HG03135 (cell line): Measurements from ENCODE around the gene RNF130.
"Not testable (repeated sequence)": the region's sequence is repeated elsewhere in the genome, so short reads cannot be mapped to it uniquely, and the experiment has no call there.

Experiments
- ATAC-seq: cut with Tn5 transposase; IDR thresholded peaks from one replicate; pipeline ENCODE4 v1.9.1; 2021; ENCODE audit warnings: mild to moderate bottlenecking, moderate library complexity; ENCODE audit not compliant: unreplicated experiment

Gene RNF130

DNA sequence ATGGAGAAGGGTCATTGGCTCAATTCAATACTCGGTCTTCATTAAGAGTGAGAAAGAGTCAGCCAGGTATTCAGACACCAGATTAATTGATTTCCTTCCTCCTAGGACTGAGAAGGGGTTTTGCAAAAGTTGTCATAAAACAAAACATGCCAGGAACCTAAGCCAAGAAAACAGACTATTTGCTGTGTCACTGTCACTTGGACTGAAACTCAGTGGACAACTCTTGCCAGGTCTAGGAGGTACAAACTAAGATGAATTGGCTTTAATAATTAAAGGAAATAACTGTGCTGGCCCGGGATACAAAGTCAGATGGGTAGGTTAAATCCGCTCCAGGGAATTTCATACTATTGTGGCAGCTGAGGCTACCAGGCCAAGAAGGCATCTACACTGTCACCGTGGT is 92.8 kb downstream of the RNF130 start:
- ATAC-seq: no peak

DNA sequence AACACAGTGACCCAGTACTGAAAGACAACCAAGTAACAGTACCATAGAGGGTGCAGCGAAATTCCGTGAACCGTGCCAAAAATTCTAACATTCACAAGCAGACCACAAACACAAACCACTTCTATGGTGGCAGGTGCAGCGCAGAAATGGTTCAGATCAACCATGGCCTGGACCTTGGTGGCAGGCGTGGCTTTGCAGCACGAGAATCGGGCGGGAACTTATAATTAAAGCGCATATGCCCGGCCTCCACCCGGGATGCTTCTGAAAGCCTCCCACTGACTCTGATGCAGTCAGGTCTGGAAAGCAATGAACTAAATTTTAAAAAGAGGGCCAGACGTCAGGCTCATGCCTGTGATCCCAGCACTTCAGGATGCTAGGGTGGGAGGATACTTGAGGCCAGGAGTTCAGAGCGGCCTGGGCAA is 95.8 kb downstream of the RNF130 start:
- no peak for ATAC-seq

DNA sequence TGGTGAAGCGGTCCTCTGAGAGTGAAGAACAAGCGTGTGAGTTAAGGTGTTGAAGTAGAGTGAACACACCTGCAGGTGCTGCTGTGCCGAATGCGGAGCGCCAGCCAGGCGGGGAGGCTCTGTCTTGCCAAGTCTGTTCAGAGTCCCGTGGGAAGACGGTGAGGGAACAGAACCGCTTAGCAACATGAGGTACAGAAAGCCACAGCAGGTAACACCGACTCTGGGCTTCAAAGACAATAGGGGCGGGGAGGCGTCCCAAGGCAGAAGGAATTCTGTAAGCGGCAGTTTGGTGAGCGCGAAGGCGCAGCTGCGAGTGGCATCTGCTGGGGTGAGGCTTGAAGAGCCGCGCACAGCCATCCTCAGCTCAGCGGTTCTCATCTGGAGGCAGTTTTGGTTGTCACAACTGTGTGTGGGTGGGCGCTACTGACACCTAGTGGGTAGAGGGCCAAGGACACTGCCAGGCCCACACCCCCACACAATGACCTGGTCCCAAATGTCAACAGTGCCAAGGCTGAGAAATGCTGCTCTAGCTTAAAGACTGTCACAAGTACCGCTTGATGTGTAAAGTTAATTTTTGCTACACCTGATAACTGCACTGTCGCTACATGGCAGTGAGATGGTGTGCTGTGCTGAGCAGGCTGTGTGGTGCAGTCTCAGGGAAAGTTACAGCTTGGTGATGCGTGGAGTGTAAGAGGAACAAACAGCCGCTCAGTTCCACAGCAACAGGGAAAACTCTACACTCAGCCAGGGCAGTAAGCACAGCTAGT is 96.4 kb downstream of the RNF130 start:
- ATAC-seq: peak; percentile 62

DNA sequence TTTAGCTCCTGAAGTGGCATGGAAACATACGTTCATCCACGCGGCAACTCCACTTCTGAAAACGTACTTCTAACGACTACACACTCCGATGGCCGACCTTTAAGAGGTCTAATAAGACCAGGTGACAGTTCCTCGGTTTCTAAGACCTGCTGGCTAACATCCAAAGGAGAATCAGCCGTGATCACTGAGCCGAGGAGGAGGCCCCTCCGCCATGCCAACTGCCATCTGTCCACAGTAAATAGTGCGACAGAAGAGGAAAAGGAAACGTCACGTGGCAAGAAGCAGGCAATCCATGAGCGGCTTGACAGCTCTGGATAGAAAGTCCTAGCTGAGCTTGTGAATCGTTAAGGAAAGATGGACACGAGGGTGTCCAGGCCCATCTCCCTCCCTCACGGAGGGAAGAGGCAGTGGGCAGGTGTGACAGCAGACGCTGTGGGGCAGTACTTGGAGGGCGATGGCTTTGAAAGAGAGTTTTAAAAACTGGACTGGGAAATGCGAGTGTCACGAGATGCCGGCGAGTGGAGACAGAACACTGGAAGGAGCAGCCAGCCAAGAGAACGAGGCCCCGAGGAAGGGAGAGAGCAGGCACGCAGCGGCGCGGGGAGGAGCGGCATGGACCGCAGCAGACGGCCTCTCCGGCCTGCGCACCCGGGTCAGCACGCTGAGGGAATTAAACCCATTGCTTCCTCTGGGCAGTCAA is 97.2 kb downstream of the RNF130 start:
- ATAC-seq: no peak

DNA sequence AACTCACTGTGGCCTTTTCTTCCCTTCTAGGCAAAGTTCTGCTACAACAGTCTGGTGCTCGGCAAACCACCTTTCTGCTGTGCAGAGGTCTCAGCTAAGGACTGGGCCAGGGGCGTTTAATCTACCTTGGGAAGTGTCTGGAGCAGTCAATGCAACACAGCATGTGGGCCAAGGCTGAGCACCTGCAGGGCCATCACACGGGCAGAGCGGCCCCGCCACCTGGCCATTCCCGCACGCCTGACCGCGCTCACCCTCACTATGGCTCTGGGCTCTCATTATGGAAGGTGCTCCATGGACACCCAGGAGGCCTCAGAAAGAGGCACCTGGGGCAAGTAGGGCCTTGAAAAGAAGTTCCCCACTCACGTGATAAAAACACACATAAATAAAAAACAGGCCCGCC is 98.2 kb downstream of the RNF130 start:
- no peak for ATAC-seq

DNA sequence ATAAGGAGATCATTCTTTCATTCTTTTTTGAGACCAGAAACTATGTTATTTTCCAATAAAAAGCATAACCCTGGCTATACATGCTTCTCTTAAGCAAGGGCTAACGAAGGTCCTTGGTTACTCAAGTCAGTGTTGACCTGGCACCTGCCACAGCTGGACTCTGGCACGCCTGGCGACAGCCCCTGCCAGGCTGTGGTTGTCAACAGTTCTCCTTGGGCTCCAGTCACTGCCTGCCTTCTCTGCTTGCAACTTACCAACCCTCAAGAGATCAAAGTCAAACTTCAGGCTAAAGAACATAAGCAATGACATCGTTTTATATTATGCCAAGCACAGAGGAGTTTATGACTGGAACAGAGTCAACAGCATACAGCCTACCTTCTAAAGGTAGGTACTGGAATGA is 102.4 kb downstream of the RNF130 start:
- no peak for ATAC-seq

DNA sequence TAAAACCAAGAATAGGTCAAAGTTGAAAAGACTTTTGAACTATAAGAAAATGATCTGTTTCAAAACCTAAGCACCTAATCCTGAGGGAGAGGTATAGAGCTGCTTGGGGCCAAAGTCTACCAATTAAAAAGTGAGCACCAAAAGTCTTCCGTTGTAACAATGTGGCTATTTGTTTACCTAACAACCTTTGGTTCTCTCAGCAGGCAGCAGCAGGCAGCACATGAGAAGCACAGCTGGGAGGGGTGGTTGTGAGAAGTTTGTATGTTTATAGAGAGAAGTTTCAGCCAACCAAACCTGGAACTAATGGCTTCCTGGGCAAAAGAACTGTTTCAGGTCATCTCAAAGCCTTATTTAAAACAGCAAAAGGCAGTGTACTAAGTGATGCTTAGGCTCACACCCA is 104.1 kb downstream of the RNF130 start:
- ATAC-seq: no peak

DNA sequence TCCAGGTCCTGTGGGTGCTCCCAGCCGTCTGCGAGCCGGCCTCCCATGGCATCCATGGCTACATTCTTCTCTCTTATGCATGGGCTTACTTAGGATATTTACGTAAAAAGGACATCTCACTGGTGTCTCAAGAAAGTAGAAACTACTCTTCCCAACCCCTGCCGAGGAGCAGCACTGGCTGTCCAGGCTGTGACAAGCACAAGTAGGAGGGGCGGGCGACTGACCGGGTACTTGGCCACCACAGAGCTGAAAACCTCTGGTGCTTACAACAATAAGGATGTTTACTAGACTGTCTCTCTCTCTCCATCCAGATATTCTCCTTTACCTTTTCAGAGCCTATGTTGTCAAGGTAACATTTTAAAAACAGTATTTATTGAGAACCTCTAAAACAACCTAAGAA is 107.5 kb downstream of the RNF130 start:
- ATAC-seq: no peak

DNA sequence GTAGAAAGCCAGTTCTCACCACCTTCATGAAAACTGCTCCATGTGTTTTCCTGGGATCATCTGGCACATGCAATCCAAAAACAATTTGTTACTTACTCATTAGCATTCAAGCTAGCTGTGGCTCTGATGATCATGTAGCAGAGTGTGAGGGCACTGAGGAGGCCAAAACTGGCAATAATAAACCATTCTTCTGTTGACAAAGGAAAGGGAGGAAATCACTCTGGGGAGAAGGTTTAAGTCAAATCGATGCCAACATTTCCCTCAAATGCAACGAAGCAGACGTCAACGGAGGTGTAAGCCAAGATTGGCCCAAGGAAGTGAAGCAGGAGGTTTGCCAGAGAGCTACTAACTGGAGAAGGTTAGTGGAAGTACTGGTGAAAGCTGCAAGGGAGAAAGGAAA is 108.2 kb downstream of the RNF130 start:
- ATAC-seq: no peak

DNA sequence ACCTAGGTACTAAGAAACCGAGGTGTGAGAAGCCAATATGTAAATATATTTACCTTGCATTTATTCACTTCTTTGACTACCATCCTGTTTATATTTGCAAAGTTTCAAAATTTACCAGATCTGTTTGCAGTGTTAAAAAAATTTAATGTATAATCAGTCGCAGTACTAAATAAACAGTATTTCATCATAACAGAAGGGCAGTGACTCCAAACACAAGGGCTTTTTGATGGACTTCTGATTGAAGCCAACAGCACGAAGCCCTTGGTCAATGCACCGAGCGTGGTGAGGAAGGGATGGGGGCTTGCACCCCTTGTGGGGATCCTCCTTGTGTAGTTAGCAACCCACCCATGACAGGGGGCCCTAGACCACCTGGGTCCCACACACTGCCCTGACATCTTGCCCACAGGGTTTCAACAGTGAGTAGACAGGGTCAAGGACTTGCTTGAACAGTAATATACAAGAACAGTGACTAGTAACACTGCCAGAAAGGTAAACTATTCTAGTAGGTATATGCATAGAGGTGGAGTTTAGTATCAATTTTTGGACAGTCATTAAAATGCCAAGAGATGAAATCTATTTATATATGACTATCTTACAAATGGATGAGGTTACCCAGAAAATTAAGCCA is 111.2 kb downstream of the RNF130 start:
- no peak for ATAC-seq

DNA sequence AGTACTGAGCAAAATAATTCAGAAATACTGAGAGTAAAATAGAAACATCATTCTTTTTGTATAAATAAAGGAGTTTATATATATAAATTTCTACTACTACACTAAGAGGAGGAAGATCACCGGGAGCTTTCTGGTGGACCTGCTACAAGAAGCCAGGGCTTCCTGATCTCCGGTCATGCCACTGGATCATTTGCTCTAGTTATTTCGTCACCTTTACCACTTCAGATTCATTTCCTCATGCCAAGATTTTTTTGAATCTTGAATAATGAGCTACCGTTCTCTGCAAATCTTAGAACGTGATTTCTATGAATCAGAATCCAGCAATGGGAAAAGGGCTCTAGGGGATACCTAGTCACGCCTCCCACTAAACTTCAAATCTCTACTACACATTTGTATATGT is 111.9 kb downstream of the RNF130 start:
- ATAC-seq: no peak

DNA sequence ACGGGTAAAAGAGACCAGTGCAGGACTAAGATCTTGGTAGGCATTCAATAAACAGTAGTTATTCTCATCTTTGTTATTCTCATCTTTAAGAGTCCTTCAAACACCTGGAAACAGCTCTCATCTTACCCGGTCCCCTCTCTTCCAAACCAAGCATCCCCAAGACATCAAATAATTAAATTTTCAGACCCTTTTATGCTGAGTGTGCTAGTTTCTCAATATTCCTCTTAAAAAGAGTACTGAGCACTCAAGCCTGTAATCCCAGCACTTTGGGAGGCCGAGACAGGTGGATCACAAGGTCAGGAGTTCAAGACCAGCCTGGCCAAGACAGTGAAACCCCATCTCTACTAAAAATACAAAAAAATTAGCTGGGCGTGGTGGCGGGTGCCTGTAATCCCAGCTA is 112.4 kb downstream of the RNF130 start:
- ATAC-seq: not testable (repeated sequence)

DNA sequence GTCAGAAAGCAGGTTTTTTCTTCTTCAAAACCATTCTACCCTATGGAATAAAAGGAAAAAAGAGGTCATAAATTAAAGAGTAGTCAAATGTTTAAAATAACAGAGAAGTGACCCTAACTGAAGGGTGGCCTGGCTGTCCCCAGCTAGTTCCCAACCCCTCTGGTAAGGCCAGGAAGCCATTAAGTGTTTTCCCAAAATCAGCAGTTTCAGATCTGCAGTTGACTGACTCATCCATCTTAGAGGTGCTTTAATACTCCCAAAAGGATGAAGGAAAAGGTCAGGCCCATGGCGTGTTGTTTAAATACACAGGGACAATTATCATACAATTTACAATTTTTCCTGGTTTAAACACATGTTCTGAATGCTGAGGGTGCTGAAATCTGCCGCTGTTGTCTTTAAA is 115.9 kb downstream of the RNF130 start:
- ATAC-seq: no peak

DNA sequence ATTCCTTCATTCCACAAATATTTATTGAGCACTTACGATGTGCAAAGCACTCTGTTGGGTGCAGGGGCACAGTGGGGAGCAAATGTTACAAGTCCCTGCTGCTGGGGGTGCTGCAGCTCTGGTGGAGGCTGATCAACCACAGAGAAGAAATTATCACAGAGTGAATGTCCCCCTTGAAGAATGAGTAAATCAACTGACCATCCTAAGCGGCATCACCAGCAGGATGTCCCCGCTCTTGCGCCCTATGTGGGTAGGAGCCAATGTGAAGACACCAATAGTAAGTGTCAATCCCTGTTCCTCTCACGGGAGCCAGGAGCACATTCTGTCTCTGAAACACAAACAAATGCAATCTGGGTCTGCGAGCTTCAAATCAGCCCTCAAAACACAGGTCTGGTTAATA is 116.5 kb downstream of the RNF130 start:
- no peak for ATAC-seq

DNA sequence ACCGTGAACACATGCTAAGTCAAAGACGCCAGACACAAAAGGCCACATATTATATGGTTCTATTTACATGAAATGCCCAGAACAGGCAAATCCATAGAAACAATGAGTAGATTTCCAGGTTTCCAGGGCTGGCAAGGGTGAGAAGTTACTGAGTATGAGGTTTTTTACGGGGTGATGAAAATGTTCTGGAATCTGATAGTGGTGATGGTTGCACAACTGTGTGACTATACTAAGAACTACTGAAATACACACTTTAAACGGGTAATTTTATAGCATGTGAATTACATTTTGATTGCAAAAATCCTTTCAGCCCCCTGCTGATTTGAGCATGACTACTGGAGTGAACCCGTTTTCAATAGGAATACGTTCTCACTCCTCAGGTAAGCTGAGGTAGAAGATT is 117.1 kb downstream of the RNF130 start:
- no peak for ATAC-seq

DNA sequence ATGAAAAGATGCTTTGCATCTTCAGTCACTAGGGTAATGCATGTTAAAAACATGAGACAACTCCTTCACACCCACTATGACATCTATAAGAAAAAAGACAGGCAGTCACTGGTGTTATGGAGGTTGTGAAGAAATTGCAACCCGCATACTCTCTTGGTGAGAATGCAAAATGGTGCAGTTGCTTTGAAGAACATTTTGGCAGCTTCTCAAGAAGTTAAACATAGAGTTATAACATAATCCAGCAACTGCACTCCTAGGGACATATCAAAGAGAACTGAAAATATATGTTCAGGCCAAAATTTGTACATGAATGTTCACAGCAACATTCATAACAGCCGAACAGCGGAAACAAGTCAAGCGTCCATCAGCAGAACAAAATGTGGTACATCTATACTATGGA is 117.6 kb downstream of the RNF130 start:
- ATAC-seq: no peak

DNA sequence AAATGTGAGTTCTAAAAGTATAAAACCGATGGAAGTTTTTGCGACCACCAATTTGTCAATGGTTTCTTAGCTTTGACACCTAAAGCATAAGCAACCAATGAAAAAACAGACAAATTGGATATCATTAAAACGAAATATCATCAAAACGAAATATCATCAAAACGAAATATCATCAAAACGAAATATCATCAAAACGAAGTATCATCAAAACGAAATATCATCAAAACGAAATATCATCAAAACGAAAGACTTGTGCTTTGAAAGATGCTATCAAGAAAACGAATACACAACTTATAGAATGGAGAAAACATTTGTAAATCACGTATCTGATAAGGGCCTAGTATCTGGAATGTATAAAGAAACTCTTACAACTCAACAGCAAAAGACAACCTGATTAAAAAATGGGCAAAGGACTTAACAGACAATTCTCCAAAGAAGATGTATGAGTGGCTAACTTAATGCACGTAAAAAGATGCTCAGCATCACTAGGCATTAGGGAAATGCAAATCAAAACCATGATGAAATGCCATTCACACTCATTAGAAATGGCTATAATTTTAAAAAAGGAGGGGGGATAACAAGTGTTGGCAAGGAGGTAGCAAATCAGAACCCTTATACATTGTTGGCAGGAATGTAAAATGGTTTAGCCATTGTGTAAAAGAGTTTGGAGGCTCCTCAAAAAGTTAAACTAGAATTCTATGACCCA is 134.4 kb downstream of the RNF130 start:
- no peak for ATAC-seq

DNA sequence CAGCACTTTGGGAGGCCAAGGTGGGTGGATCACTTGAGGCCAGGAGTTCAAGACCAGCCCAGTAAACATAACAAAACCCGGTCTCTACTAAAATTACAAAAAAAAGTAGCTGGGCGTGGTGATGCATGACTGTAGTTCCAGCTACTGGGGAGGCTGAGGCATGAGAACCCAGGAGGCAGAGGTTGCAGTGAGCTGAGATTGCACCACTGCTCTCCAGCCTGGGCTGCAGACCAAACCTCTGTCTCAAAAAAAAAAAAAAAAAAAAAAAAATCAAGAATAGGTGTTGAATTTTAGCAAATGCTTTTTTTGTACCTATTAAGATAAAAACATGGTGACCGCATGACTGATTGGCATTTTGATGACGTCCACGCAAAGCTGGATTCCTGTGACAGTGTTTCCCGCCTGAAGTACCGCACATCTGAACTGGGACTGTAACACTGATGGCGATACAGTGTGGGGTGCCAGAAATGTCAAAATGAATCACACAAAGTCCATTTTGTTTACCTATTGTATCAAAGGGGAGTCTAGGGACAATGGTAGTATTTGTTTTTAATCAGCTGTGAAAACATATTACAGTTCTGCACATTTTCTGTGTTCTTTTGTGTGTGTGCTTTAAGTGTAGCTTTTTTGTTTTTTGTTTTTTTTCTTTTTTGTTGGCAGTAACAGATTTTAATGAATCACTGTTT is 140.6 kb downstream of the RNF130 start:
- ATAC-seq: no peak

DNA sequence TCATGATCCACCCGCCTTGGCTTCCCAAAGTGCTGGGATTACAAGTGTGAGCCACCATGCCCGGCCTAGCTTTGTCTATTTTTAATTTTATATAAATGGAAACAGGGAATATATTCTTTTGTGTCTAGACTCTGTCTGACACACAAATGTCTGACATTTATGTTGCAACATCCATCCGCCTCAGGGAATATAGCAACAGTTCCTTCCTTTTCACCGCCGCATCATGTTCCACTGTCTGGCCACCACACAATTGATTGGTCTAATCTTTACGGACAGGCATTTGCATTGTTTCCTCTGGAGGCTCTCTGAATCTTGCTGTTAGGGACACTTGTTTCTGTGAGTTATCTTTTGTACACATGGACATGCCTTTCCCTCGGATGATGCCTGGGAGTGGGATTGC is 143.7 kb downstream of the RNF130 start:
- no peak for ATAC-seq

DNA sequence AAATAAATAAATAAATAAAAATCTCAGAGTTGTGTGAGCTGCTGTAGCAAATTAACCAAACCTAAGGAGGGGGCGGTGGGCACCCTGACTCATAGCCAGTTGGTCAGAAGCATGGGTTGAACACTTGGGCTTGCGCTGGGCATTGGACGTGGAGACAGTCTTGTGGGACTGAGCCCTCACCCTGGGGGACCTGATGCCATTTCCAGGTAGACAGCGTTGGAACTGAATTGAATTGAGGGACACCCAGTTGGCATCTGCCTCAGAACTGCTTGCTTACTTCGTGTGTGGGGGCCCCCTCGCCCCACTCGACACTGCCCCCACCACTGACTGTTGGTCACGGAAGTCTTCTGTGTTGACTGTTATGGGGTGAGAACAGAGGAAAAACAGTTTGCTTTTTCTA is 144.9 kb downstream of the RNF130 start:
- no peak for ATAC-seq

DNA sequence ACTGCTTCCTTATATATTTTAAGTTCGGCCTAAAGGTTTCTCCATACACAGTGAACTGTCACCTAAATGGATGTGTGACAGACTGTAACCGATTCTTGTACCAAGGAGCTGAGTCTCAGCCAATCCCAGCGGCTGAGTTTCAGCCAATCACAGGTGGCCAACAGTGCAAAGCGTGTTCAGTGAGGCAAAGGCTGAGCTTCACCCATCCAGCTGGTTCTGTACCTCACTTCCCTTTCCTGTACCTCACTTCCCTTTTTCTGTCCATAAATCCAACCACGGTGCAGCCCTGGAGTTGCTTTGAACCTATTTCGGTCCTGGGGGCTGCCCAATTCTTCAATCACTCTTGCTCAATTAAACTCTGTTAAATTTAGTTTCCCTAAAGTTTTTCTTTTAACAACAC is 148.1 kb downstream of the RNF130 start:
- no peak for ATAC-seq
